SK-N-SH treated with all-trans-retinoic acid at 6 μM for 48 hours (cell line): ENCODE results near the gene CSF2RB.

Source experiments
- ATAC-seq: fragments of 200-7000 bp; cut with Tn5 transposase; 3 replicates; pipeline ENCODE4 v1.9.1; 2020; ENCODE audit warnings: mild to moderate bottlenecking, moderate library complexity
- ARNTL ChIP-seq: fragments of 450-650 bp; formaldehyde crosslinking; IDR thresholded peaks from 2 replicates; pipeline ENCODE4 v1.5.0; 2020; ENCODE audit warnings: low read depth, mild to moderate bottlenecking, moderate library complexity, borderline replicate concordance
- BACH2 ChIP-seq: fragments of 250-450 bp; sonication (Bioruptor Pico); IDR thresholded peaks from 2 replicates; pipeline ENCODE4 v1.9.0; 2021; ENCODE audit warnings: mild to moderate bottlenecking, borderline replicate concordance
- CSDC2 ChIP-seq: fragments of 250-450 bp; sonication (Bioruptor Pico); IDR thresholded peaks from 2 replicates; pipeline ENCODE4 v1.5.0; 2020; ENCODE audit warnings: mild to moderate bottlenecking, moderate library complexity
- ESRRG ChIP-seq: fragments of 250-450 bp; sonication (Bioruptor Pico); IDR thresholded peaks from 2 replicates; pipeline ENCODE4 v1.6.1; 2021; ENCODE audit warnings: mild to moderate bottlenecking
- GLIS3 ChIP-seq: fragments of 250-450 bp; sonication (Bioruptor Pico); IDR thresholded peaks from 2 replicates; pipeline ENCODE4 v1.5.0; 2020; ENCODE audit warnings: mild to moderate bottlenecking, moderate library complexity
- ISL1 ChIP-seq: fragments of 250-450 bp; sonication (Bioruptor Pico); IDR thresholded peaks from 2 replicates; pipeline ENCODE4 v2.1.2; 2022; ENCODE audit warnings: mild to moderate bottlenecking, moderate library complexity
- PPARA ChIP-seq: fragments of 250-450 bp; sonication (Bioruptor Pico); IDR thresholded peaks from 2 replicates; pipeline ENCODE4 v1.5.0; 2020; ENCODE audit warnings: mild to moderate bottlenecking, borderline replicate concordance
- RARB ChIP-seq: fragments of 250-450 bp; sonication (Bioruptor Pico); IDR thresholded peaks from 2 replicates; pipeline ENCODE4 v1.8.0; 2021; ENCODE audit warnings: mild to moderate bottlenecking, moderate library complexity
- SNAI2 ChIP-seq: fragments of 250-450 bp; sonication (Bioruptor Pico); IDR thresholded peaks from 2 replicates; pipeline ENCODE4 v1.5.0; 2020; ENCODE audit warnings: mild to moderate bottlenecking, moderate library complexity
- TCF4 ChIP-seq: fragments of 250-450 bp; sonication (Bioruptor Pico); IDR thresholded peaks from 2 replicates; pipeline ENCODE4 v1.8.0; 2021; ENCODE audit warnings: mild to moderate bottlenecking, moderate library complexity, borderline replicate concordance
- ZC3H10 ChIP-seq: fragments of 250-450 bp; sonication (Bioruptor Pico); IDR thresholded peaks from 2 replicates; pipeline ENCODE4 v1.5.1; 2021; ENCODE audit warnings: mild to moderate bottlenecking, moderate library complexity
- ZFP3 ChIP-seq: fragments of 250-450 bp; sonication (Bioruptor Pico); IDR thresholded peaks from 2 replicates; pipeline ENCODE4 v1.5.0; 2020; ENCODE audit warnings: mild to moderate bottlenecking, moderate library complexity
- ZNF565 ChIP-seq: fragments of 450-650 bp; formaldehyde crosslinking; conservative IDR thresholded peaks from 2 replicates; pipeline ENCODE4 v1.5.0; 2020; ENCODE audit warnings: low read depth, mild to moderate bottlenecking, moderate library complexity
- ZNF70 ChIP-seq: fragments of 450-650 bp; formaldehyde crosslinking; IDR thresholded peaks from 2 replicates; pipeline ENCODE4 v1.5.0; 2020; ENCODE audit warnings: mild to moderate bottlenecking, moderate library complexity
- TF ChIP-seq, protein P1 (sequence below): fragments of 250-450 bp; sonication (Bioruptor Pico); IDR thresholded peaks from 2 replicates; pipeline ENCODE4 v1.5.0; 2020; ENCODE audit warnings: mild to moderate bottlenecking, moderate library complexity
- TF ChIP-seq, protein P2 (sequence below): fragments of 250-450 bp; sonication (Bioruptor Pico); IDR thresholded peaks from 2 replicates; pipeline ENCODE4 v1.5.1; 2020; ENCODE audit warnings: low read depth, mild to moderate bottlenecking, moderate library complexity
- TF ChIP-seq, protein P3 (sequence below): fragments of 250-450 bp; sonication (Bioruptor Pico); IDR thresholded peaks from 2 replicates; pipeline ENCODE4 v1.8.0; 2021; ENCODE audit warnings: low read depth, mild to moderate bottlenecking, moderate library complexity, borderline replicate concordance
- TF ChIP-seq, protein P4 (sequence below): fragments of 250-450 bp; sonication (Bioruptor Pico); IDR thresholded peaks from 2 replicates; pipeline ENCODE4 v1.5.1; 2021; ENCODE audit warnings: mild to moderate bottlenecking, moderate library complexity
- TF ChIP-seq, protein P5 (sequence below): fragments of 250-450 bp; sonication (Bioruptor Pico); IDR thresholded peaks from 2 replicates; pipeline ENCODE4 v1.8.0; 2020; ENCODE audit warnings: mild to moderate bottlenecking, moderate library complexity, borderline replicate concordance

The CSF2RB gene

DNA sequence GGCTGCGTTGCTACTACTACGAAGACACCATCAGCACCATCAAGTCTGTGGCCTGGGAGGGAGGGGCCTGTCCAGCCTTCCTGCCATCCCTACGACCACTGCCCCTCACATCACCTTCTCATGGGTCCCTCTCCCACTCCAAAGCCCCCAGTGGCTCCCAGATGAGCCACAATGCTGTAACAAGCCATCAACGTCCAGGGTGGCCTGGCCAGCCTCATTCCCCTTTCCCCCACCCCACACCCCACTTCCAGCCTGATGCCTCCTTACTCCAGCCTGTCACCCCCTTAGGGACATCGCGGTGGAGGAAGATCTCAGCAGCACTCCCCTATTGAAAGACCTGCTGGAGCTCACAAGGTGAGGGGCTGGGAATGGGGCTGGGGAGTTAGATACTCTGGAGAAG is 37.7 kb upstream of the CSF2RB start:
- TF ChIP-seq, protein P1, sequence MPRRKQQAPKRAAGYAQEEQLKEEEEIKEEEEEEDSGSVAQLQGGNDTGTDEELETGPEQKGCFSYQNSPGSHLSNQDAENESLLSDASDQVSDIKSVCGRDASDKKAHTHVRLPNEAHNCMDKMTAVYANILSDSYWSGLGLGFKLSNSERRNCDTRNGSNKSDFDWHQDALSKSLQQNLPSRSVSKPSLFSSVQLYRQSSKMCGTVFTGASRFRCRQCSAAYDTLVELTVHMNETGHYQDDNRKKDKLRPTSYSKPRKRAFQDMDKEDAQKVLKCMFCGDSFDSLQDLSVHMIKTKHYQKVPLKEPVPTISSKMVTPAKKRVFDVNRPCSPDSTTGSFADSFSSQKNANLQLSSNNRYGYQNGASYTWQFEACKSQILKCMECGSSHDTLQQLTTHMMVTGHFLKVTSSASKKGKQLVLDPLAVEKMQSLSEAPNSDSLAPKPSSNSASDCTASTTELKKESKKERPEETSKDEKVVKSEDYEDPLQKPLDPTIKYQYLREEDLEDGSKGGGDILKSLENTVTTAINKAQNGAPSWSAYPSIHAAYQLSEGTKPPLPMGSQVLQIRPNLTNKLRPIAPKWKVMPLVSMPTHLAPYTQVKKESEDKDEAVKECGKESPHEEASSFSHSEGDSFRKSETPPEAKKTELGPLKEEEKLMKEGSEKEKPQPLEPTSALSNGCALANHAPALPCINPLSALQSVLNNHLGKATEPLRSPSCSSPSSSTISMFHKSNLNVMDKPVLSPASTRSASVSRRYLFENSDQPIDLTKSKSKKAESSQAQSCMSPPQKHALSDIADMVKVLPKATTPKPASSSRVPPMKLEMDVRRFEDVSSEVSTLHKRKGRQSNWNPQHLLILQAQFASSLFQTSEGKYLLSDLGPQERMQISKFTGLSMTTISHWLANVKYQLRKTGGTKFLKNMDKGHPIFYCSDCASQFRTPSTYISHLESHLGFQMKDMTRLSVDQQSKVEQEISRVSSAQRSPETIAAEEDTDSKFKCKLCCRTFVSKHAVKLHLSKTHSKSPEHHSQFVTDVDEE (CRISPR knock-in tag): no peak
- TF ChIP-seq CSDC2 (CRISPR knock-in tag) (no peak), ISL1 (no peak), ESRRG (CRISPR knock-in tag) (no peak), ARNTL (CRISPR knock-in tag) (no peak), BACH2 (no peak), GLIS3 (CRISPR knock-in tag) (no peak), SNAI2 (CRISPR knock-in tag) (no peak), RARB (no peak)
- TF ChIP-seq, protein P2, sequence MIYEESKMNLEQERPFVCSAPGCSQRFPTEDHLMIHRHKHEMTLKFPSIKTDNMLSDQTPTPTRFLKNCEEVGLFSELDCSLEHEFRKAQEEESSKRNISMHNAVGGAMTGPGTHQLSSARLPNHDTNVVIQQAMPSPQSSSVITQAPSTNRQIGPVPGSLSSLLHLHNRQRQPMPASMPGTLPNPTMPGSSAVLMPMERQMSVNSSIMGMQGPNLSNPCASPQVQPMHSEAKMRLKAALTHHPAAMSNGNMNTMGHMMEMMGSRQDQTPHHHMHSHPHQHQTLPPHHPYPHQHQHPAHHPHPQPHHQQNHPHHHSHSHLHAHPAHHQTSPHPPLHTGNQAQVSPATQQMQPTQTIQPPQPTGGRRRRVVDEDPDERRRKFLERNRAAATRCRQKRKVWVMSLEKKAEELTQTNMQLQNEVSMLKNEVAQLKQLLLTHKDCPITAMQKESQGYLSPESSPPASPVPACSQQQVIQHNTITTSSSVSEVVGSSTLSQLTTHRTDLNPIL (CRISPR knock-in tag): no peak
- ATAC-seq: no peak

DNA sequence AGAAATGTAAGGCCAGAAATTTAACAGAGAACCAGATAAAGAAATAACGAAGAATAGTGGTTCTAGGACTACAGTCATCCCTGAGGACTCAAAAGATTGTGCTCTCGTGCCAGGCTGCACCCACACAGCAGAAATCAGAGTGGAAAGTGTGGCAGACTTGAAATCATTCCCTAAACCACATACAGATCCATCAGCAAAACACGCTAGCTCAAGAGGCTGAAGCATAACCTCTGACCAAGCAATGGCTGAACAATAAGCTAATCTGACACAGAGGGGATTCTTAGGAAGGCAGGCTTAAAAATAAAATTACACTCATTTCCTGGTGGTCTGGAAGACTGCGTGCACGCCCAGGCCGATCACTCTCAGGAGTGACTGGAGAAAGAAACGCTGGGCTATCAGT is 33.7 kb upstream of the CSF2RB start:
- ATAC-seq: no peak
- no peak for TF ChIP-seq PPARA (CRISPR knock-in tag)

DNA sequence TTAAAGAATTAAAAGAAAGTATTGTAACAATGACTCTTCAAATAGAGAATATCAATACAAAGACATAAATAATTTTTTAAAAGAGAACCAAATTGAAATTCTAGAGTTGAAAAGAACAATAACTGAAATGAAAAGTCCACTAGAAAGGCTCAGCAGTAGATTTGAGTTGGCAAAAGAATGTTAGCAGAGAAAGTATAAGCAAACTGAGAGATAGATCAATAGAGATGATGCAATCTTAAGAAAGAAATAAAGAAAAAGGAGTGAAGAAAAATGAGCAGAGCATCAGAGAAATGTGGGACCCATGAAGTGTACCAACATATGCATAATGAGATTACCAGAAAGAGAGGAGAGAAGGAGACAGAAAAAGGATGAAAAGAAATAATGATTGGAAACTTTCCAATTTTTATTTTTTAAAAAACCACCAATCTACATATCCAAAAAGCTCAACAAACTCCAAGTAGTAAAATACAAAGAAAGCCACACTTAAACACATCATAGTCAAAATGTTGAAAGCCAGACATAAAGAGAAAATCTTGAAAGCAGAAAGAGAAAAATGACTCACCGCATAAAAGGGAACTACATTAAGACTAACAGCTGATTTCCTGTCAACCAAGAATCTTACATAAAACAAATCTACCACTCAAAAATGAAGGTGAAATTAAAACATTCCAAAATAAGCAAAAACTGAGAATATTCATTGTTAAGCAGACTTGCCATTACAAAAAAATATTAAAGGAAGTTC is 31.8 kb upstream of the CSF2RB start:
- TF ChIP-seq ARNTL (CRISPR knock-in tag) (no peak), ZNF565 (CRISPR knock-in tag) (no peak), SNAI2 (CRISPR knock-in tag) (no peak), CSDC2 (CRISPR knock-in tag) (no peak), ZC3H10 (no peak), BACH2 (no peak), PPARA (CRISPR knock-in tag) (no peak), ZNF70 (no peak), ZFP3 (no peak), TCF4 (CRISPR knock-in tag) (no peak)
- TF ChIP-seq, protein P3, sequence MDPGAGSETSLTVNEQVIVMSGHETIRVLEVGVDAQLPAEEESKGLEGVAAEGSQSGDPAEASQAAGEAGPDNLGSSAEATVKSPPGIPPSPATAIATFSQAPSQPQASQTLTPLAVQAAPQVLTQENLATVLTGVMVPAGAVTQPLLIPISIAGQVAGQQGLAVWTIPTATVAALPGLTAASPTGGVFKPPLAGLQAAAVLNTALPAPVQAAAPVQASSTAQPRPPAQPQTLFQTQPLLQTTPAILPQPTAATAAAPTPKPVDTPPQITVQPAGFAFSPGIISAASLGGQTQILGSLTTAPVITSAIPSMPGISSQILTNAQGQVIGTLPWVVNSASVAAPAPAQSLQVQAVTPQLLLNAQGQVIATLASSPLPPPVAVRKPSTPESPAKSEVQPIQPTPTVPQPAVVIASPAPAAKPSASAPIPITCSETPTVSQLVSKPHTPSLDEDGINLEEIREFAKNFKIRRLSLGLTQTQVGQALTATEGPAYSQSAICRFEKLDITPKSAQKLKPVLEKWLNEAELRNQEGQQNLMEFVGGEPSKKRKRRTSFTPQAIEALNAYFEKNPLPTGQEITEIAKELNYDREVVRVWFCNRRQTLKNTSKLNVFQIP (CRISPR knock-in tag): no peak
- TF ChIP-seq, protein P4, sequence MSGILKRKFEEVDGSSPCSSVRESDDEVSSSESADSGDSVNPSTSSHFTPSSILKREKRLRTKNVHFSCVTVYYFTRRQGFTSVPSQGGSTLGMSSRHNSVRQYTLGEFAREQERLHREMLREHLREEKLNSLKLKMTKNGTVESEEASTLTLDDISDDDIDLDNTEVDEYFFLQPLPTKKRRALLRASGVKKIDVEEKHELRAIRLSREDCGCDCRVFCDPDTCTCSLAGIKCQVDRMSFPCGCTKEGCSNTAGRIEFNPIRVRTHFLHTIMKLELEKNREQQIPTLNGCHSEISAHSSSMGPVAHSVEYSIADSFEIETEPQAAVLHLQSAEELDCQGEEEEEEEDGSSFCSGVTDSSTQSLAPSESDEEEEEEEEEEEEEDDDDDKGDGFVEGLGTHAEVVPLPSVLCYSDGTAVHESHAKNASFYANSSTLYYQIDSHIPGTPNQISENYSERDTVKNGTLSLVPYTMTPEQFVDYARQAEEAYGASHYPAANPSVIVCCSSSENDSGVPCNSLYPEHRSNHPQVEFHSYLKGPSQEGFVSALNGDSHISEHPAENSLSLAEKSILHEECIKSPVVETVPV (CRISPR knock-in tag): no peak
- TF ChIP-seq, protein P5, sequence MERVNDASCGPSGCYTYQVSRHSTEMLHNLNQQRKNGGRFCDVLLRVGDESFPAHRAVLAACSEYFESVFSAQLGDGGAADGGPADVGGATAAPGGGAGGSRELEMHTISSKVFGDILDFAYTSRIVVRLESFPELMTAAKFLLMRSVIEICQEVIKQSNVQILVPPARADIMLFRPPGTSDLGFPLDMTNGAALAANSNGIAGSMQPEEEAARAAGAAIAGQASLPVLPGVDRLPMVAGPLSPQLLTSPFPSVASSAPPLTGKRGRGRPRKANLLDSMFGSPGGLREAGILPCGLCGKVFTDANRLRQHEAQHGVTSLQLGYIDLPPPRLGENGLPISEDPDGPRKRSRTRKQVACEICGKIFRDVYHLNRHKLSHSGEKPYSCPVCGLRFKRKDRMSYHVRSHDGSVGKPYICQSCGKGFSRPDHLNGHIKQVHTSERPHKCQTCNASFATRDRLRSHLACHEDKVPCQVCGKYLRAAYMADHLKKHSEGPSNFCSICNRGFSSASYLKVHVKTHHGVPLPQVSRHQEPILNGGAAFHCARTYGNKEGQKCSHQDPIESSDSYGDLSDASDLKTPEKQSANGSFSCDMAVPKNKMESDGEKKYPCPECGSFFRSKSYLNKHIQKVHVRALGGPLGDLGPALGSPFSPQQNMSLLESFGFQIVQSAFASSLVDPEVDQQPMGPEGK (CRISPR knock-in tag): no peak
- no peak for ATAC-seq
